CD4-positive, alpha-beta T cell treated with Interleukin-6 for 4 hours (primary cell): ENCODE measurements around the gene PDAP1.
"Not testable (repeated sequence)": the region's sequence is repeated elsewhere in the genome, so short reads cannot be mapped to it uniquely, and the experiment has no call there.

Experiments used
- DNase-seq: peaks from one replicate; pipeline ENCODE4 v3.0.0-alpha.2; 2020; ENCODE audit warnings: mixed read lengths

Gene PDAP1

GRCh38 chr7:99374111-99375064, 34.0 kb downstream of the PDAP1 start, which contains the start of gene ARPC1B:
ARPC1B (plus strand) TSS chr7:99374730; CDS start chr7:99385715, 10,985 bp downstream.
- peak; percentile 93 for DNase-seq

GRCh38 chr7:99373091-99374066, 35.0 kb downstream of the PDAP1 start:
- DNase-seq: no peak

GRCh38 chr7:99372275-99373090, 35.9 kb downstream of the PDAP1 start:
- DNase-seq: no peak

- no peak for DNase-seq
Observed at GRCh38 chr7:99371376-99371920, 36.9 kb downstream of the PDAP1 start.

GRCh38 chr7:99369767-99370391, 38.5 kb downstream of the PDAP1 start:
- DNase-seq: no peak

GRCh38 chr7:99368750-99369389, 39.5 kb downstream of the PDAP1 start:
- no peak for DNase-seq

- DNase-seq: no peak
Observed at GRCh38 chr7:99366646-99367045, 41.8 kb downstream of the PDAP1 start.

- DNase-seq: peak; percentile 80
Observed at GRCh38 chr7:99365318-99366141, 42.9 kb downstream of the PDAP1 start.

- DNase-seq: no peak
Observed at GRCh38 chr7:99363286-99363685, 45.1 kb downstream of the PDAP1 start.

- DNase-seq: no peak
Observed at GRCh38 chr7:99362801-99363200, 45.6 kb downstream of the PDAP1 start.

GRCh38 chr7:99359465-99360154, 48.8 kb downstream of the PDAP1 start:
- DNase-seq: no peak

- DNase-seq: not testable (repeated sequence)
Observed at GRCh38 chr7:99358521-99358920, 49.9 kb downstream of the PDAP1 start.

- DNase-seq: no peak
Observed at GRCh38 chr7:99357701-99358490, 50.5 kb downstream of the PDAP1 start.

- DNase-seq: no peak
Observed at GRCh38 chr7:99355098-99355497, 53.3 kb downstream of the PDAP1 start.

GRCh38 chr7:99352247-99352646, 56.1 kb downstream of the PDAP1 start:
- no peak for DNase-seq

GRCh38 chr7:99350641-99351040, 57.8 kb downstream of the PDAP1 start:
- DNase-seq: not testable (repeated sequence)
